ENCODE data around the gene PDE6B. TPM values are rescaled to one million over a fixed set of nuclear protein-coding genes. Genes with fewer than 3 reads are reported as not detected.

Gene PDE6B
- total and polyA plus RNA-seq, 2 experiments from 2014 or later: 17.3 to 26.1 TPM

GRCh38 chr4:628821-629635 lies 3.7 kb downstream of the PDE6B start:
- no peaks in the 10 kb centered on the region for H3K9me2 ChIP-seq (replicated peaks; ENCODE audit: insufficient read depth)
- H3K36me3 ChIP-seq (replicated peaks; ENCODE audit: insufficient read depth, low read depth): no peaks in the 10 kb centered on the region
- H3K79me2 ChIP-seq: no peaks in the 10 kb centered on the region
- H3K4me2 ChIP-seq: no peak overlapping the region
- TF ChIP-seq EZH2phosphoT487 (IDR thresholded peaks at IDR 0.05; ENCODE audit: low read depth, severe bottlenecking, unreplicated experiment) (no peak), CTCF (IDR thresholded peaks at IDR 0.05; ENCODE audit: poor library complexity) (no peak), EZH2 (IDR thresholded peaks at IDR 0.05; ENCODE audit: borderline replicate concordance) (no peak)
- H4K20me1 ChIP-seq (ENCODE audit: insufficient read depth, poor library complexity, severe bottlenecking): no peaks in the 10 kb centered on the region
- DNase-seq (ENCODE audit: low spot score): peak; percentile 2
- no peak overlapping the region for H2AFZ ChIP-seq
- no peak overlapping the region for H3K27ac ChIP-seq
- H3K27me3 ChIP-seq: no peaks in the 10 kb centered on the region
- 92% methylated on average over 25 of the region's 27 CpGs for WGBS (ENCODE audit: low lambda C conversion rate, missing lambda C conversion rate)
- no peaks in the 10 kb centered on the region for H3K4me1 ChIP-seq (ENCODE audit: insufficient read depth)
- no peak overlapping the region for H3K4me3 ChIP-seq
- no peaks in the 10 kb centered on the region for H3K9me3 ChIP-seq (ENCODE audit: low read depth)

GRCh38 chr4:629636-629914 lies 4.2 kb downstream of the PDE6B start:
- DNase-seq (ENCODE audit: low spot score): no peak
- Histone ChIP-seq H3K9me3 (ENCODE audit: low read depth) (no peaks in the 10 kb centered on the region), H2AFZ (no peak overlapping the region), H3K36me3 (replicated peaks; ENCODE audit: insufficient read depth, low read depth) (no peaks in the 10 kb centered on the region), H3K4me2 (no peak overlapping the region), H3K79me2 (no peaks in the 10 kb centered on the region), H3K4me1 (ENCODE audit: insufficient read depth) (no peaks in the 10 kb centered on the region), H4K20me1 (ENCODE audit: insufficient read depth, poor library complexity, severe bottlenecking) (no peaks in the 10 kb centered on the region), H3K27ac (no peak overlapping the region), H3K9me2 (replicated peaks; ENCODE audit: insufficient read depth) (no peaks in the 10 kb centered on the region), H3K4me3 (no peak overlapping the region), H3K27me3 (no peaks in the 10 kb centered on the region)
- TF ChIP-seq CTCF (IDR thresholded peaks at IDR 0.05; ENCODE audit: poor library complexity) (no peak), EZH2phosphoT487 (IDR thresholded peaks at IDR 0.05; ENCODE audit: low read depth, severe bottlenecking, unreplicated experiment) (no peak), EZH2 (IDR thresholded peaks at IDR 0.05; ENCODE audit: borderline replicate concordance) (no peak)
- 78% methylated on average over 9 of the region's 9 CpGs for WGBS (ENCODE audit: low lambda C conversion rate, missing lambda C conversion rate)

GRCh38 chr4:629915-630641 lies 4.7 kb downstream of the PDE6B start:
- Histone ChIP-seq H3K27me3 (no peaks in the 10 kb centered on the region), H3K9me3 (ENCODE audit: low read depth) (no peaks in the 10 kb centered on the region), H2AFZ (no peak overlapping the region), H3K4me1 (ENCODE audit: insufficient read depth) (no peaks in the 10 kb centered on the region), H3K36me3 (replicated peaks; ENCODE audit: insufficient read depth, low read depth) (no peaks in the 10 kb centered on the region), H3K4me3 (no peak overlapping the region), H3K9me2 (replicated peaks; ENCODE audit: insufficient read depth) (no peaks in the 10 kb centered on the region), H3K4me2 (no peak overlapping the region), H3K27ac (no peak overlapping the region), H3K79me2 (no peaks in the 10 kb centered on the region), H4K20me1 (ENCODE audit: insufficient read depth, poor library complexity, severe bottlenecking) (no peaks in the 10 kb centered on the region)
- 74% methylated on average over 19 of the region's 20 CpGs for WGBS (ENCODE audit: low lambda C conversion rate, missing lambda C conversion rate)
- TF ChIP-seq EZH2phosphoT487 (IDR thresholded peaks at IDR 0.05; ENCODE audit: low read depth, severe bottlenecking, unreplicated experiment) (no peak), EZH2 (IDR thresholded peaks at IDR 0.05; ENCODE audit: borderline replicate concordance) (no peak), CTCF (IDR thresholded peaks at IDR 0.05; ENCODE audit: poor library complexity) (no peak)
- DNase-seq (ENCODE audit: low spot score): no peak
